K562 (cell line): ENCODE measurements around the gene NEB. TPM values are rescaled to one million over a fixed set of nuclear protein-coding genes. Genes with fewer than 3 reads are reported as not detected.

ENCODE experiments used
- ATAC-seq: fragments of 200-7000 bp; cut with Tn5 transposase; 3 replicates; pipeline ENCODE4 v1.9.1; 2020; ENCODE audit warnings: moderate library complexity
- BruUV-seq: library from RNA; stranded (reverse); fragments of 400-500 nt; replicated peaks from 2 replicates; lab custom pipeline; 2021; lab: Mats Ljungman, UMichigan
- CTCF ChIA-PET: fragments of 300-600 bp; formaldehyde crosslinking; extraction: SDS; loops from one replicate; lab custom pipeline; 2021; ENCODE audit warnings: low intra/inter-chr PET ratio; lab: Yijun Ruan, JAX
- POLR2A ChIA-PET: fragments of 300-600, 350-650 bp; sonication (Branson Sonifier 250); formaldehyde crosslinking; extraction: SDS; loops from one replicate; lab custom pipeline; 2021; ENCODE audit warnings: antibody characterized with exemption, inconsistent platforms; lab: Yijun Ruan, JAX
- DNase-seq, 4 experiments: peaks; one replicate each; pipeline versions ENCODE4 v3.0.0 to v3.0.0-alpha.2; 2011 to 2018; ENCODE audit warnings: low spot score in 3 of 4, mixed read lengths in 3 of 4; ENCODE audit errors: extremely low read depth in 1 of 4
- FAIRE-seq: peaks from 2 replicates; lab custom pipeline; 2011; peaks lifted over from hg19 to GRCh38; lab: Jason Lieb, UNC
- H2AFZ ChIP-seq: 2 replicates; pipeline ENCODE4 v1.6.0; 2011; ENCODE audit warnings: low read depth, low read length, control low read depth, inconsistent platforms
- H3K27ac ChIP-seq: fragments of 200-600 bp; 3 replicates; pipeline ENCODE4 v1.8.0; 2011; ENCODE audit warnings: low read depth, mild to moderate bottlenecking, control low read depth, inconsistent platforms, low read length, moderate library complexity, mixed read lengths; ENCODE audit errors: extremely low read depth
- H3K27me3 ChIP-seq, 2 experiments: fragments of 300-600 bp in 1 of 2; 2 replicates in 1 of 2; 3 replicates in 1 of 2; pipeline versions ENCODE4 v1.6.0 to v1.8.0; 2011; ENCODE audit warnings: inconsistent platforms in 2 of 2, low read length in 2 of 2, mild to moderate bottlenecking in 1 of 2, mixed read lengths in 1 of 2, moderate library complexity in 1 of 2; ENCODE audit not compliant: control insufficient read depth in 2 of 2, insufficient read depth in 2 of 2
- H3K36me3 ChIP-seq: fragments of 300-600 bp; 3 replicates; pipeline ENCODE4 v1.8.0; 2011; ENCODE audit warnings: mild to moderate bottlenecking, low read length, inconsistent platforms; ENCODE audit not compliant: control insufficient read depth, insufficient read depth
- H3K4me1 ChIP-seq, 2 experiments: fragments of 200-600 bp in 1 of 2; replicated peaks in 1 of 2; 2 replicates in 1 of 2; 3 replicates in 1 of 2; pipeline versions ENCODE4 v1.5.1 to v1.8.0; 2011; ENCODE audit warnings: inconsistent platforms in 2 of 2, low read length in 2 of 2, mild to moderate bottlenecking in 1 of 2, mixed read lengths in 1 of 2, moderate library complexity in 1 of 2; ENCODE audit not compliant: control insufficient read depth in 2 of 2, insufficient read depth in 2 of 2
- H3K4me2 ChIP-seq: 2 replicates; pipeline ENCODE4 v1.6.1; 2011; ENCODE audit warnings: low read length, control low read depth, inconsistent platforms, mixed read lengths; ENCODE audit not compliant: insufficient read depth
- H3K4me3 ChIP-seq: fragments of 200-600 bp; sonication (generic), shearing (Covaris generic); 2 replicates; pipeline ENCODE4 v1.5.1; 2016; ENCODE audit warnings: control low read depth, inconsistent platforms
- H3K79me2 ChIP-seq: fragments of 200-600 bp; 3 replicates; pipeline ENCODE4 v1.8.0; 2011; ENCODE audit warnings: low read length, inconsistent platforms; ENCODE audit not compliant: control insufficient read depth, insufficient read depth
- H3K9ac ChIP-seq, 2 experiments: 2 replicates each; pipeline versions ENCODE4 v1.6.0 to v1.6.1; 2011; ENCODE audit warnings: low read depth in 2 of 2, low read length in 2 of 2, control low read depth in 1 of 2, inconsistent platforms in 1 of 2, mild to moderate bottlenecking in 1 of 2, mixed read lengths in 1 of 2; ENCODE audit not compliant: insufficient read depth in 1 of 2
- H3K9me1 ChIP-seq: one replicate; pipeline ENCODE4 v1.6.0; 2011; ENCODE audit warnings: inconsistent platforms, mild to moderate bottlenecking, low read length, moderate library complexity; ENCODE audit not compliant: control insufficient read depth, insufficient read depth
- H3K9me3 ChIP-seq: replicated peaks from 2 replicates; pipeline ENCODE4 v1.5.1; 2011; ENCODE audit warnings: low read depth, low read length, inconsistent platforms; ENCODE audit not compliant: control insufficient read depth, insufficient read depth
- H4K20me1 ChIP-seq: replicated peaks from 2 replicates; pipeline ENCODE4 v1.6.1; 2011; ENCODE audit warnings: low read length, inconsistent platforms, mixed read lengths; ENCODE audit not compliant: control insufficient read depth, insufficient read depth
- ATF1 ChIP-seq, 2 experiments: fragments of 450-650 bp in 1 of 2; IDR thresholded peaks; 2 replicates each; pipeline ENCODE4 v1.6.1; 2016; ENCODE audit warnings: missing compliant biosample characterization in 1 of 2, missing genetic modification characterization in 1 of 2
- ATF7 ChIP-seq: fragments of 450-650 bp; IDR thresholded peaks from 2 replicates; pipeline ENCODE4 v1.7.1; 2014; ENCODE audit warnings: mild to moderate bottlenecking, moderate library complexity
- BCLAF1 ChIP-seq, 2 experiments: fragments of 450-650 bp in 1 of 2; IDR thresholded peaks; 2 replicates each; pipeline ENCODE4 v1.6.1; 2011 to 2017; ENCODE audit warnings: low read depth in 2 of 2, antibody characterized with exemption in 1 of 2, borderline replicate concordance in 1 of 2, low read length in 1 of 2, mild to moderate bottlenecking in 1 of 2, mixed read lengths in 1 of 2; ENCODE audit not compliant: control insufficient read depth in 1 of 2
- CC2D1A ChIP-seq: fragments of 450-650 bp; IDR thresholded peaks from 2 replicates; pipeline ENCODE4 v1.6.1; 2017; ENCODE audit warnings: mild to moderate bottlenecking
- EGR1 ChIP-seq: fragments of 450-650 bp; conservative IDR thresholded peaks from 2 replicates; pipeline ENCODE4 v1.6.1; 2017; ENCODE audit warnings: mild to moderate bottlenecking
- NFATC3 ChIP-seq: fragments of 450-650 bp; IDR thresholded peaks from 2 replicates; pipeline ENCODE4 v1.6.1; 2017; ENCODE audit warnings: mild to moderate bottlenecking
- ZNF165 ChIP-seq: fragments of 250-450 bp; sonication (Bioruptor Pico); IDR thresholded peaks from 2 replicates; pipeline ENCODE4 v1.4.0; 2020; ENCODE audit warnings: borderline replicate concordance
- ZSCAN29 ChIP-seq: fragments of 450-650 bp; IDR thresholded peaks from 2 replicates; pipeline ENCODE4 v1.6.1; 2017
- WGBS: fragments of 100-300 bp; shearing (Covaris generic); methylation state at CpG from one replicate; pipeline ENCODE4 v1.1.6; 2016; ENCODE audit warnings: low coverage, mixed read lengths; ENCODE audit not compliant: insufficient coverage; ENCODE audit errors: missing lambda C conversion rate; 5-methylcytosine and 5-hydroxymethylcytosine counted together
- in situ Hi-C: fragments of 300-500 bp; cut with MboI; formaldehyde crosslinking; loops from 4 replicates; pipeline ENCODE4 v1.15.0; 2018; ENCODE audit warnings: inconsistent platforms, mixed read lengths
- intact Hi-C: fragments of 100-400 bp; cut with micrococcal nuclease; formaldehyde crosslinking; loops from 2 replicates; pipeline ENCODE4 v1.14.2; 2022
- polyA plus RNA-seq, 8 experiments: library from polyadenylated mRNA; depleted of rRNA in 4 of 8; stranded (reverse) in 5 of 8; unstranded in 3 of 8; fragments of >200 nt; fragmentation: Nextera tagmentation in 2 of 8; fragmentation: Illumina TruSeq in 1 of 8; extraction: Ambion mirVana in 2 of 8; extraction: Trizol in 1 of 8; gene quantifications; 2 replicates each; pipeline versions ENCODE4 v1.2.1 to v1.2.3, GENCODE V29; 2011 to 2014; ENCODE audit warnings: inconsistent platforms in 1 of 8, missing spikeins in 1 of 8
- total RNA-seq, 7 experiments: library from RNA; depleted of rRNA in 6 of 7; stranded (reverse); fragments of >200 nt in 6 of 7; fragmentation: Illumina TruSeq in 2 of 7; extraction: Trizol in 2 of 7; gene quantifications; 2 replicates each; pipeline versions ENCODE4 v1.2.1 to v1.2.3, GENCODE V29; 2011 to 2021; ENCODE audit warnings: low replicate concordance in 1 of 7

Gene NEB
- total and polyA plus RNA-seq, 9 of the 15 experiments (the other 6 are each of a cell fraction or from before 2014, with no cell fraction given): 1.7 to 3.8 (median 2.9) TPM

- Histone ChIP-seq H4K20me1 (no peaks in the 10 kb centered on the region), H3K9ac (no peak overlapping the region), H3K27me3 (no peaks in the 10 kb centered on the region), H3K36me3 (peaks cover 86% of the 10 kb centered on the region), H3K79me2 (peaks cover 15% of the 10 kb centered on the region; the same call in 2 of the 3 replicates), H3K9me3 (no peaks in the 10 kb centered on the region), H3K27ac (no peak overlapping the region), H2AFZ (no peak overlapping the region), H3K4me1 (no peaks in the 10 kb centered on the region), H3K4me2 (no peak overlapping the region), H3K4me3 (no peak overlapping the region), H3K9me1 (no peaks in the 10 kb centered on the region)
- ChIA-PET CTCF (no interaction called here), POLR2A (interaction anchor here (0.6 to 1.2 kb wide), 2 partner anchors 12 to 79 kb away, joined by 3 read pairs; no protein-coding TSS in a partner anchor)
- in situ Hi-C loops: no loop called here
- FAIRE-seq (no peak), DNase-seq (no peak), ATAC-seq (no peak)
- 88% methylated on average over 1 of the region's 1 CpG for WGBS
- intact Hi-C loops: no loop called here
- no TSS peak for BruUV-seq
- TF ChIP-seq BCLAF1 (IDR thresholded peaks at IDR 0.05; ENCODE audit: borderline replicate concordance in 1 of 2, control insufficient read depth in 1 of 2, low read depth in 2 of 2, low read length in 1 of 2) (no peak), ATF7 (no peak), ZSCAN29 (no peak), NFATC3 (no peak), CC2D1A (no peak), EGR1 (no peak), ZNF165 (CRISPR knock-in tag) (no peak), ATF1 (CRISPR knock-in tag; IDR thresholded peaks at IDR 0.05) (no peak), ATF1 (tag; IDR thresholded peaks at IDR 0.05) (no peak)
These were observed 263.7 kb downstream of the NEB start for GRCh38 chr2:151470556-151470955.
